Progenitor cell of endocrine pancreas (in vitro differentiated cells): ENCODE results near the gene GGCX. TPM values are rescaled to one million over a fixed set of nuclear protein-coding genes. Genes with fewer than 3 reads are reported as not detected.
"Not testable (repeated sequence)": the region's sequence is repeated elsewhere in the genome, so short reads cannot be mapped to it uniquely, and the experiment has no call there.

Source experiments
- DNase-seq: peaks from one replicate; pipeline ENCODE4 v3.0.0; 2021; ENCODE audit warnings: low spot score; ENCODE audit not compliant: unreplicated experiment
- H3K27ac Mint-ChIP-seq: 2 replicates; pipeline ENCODE4 v1.8.0; 2021; ENCODE audit warnings: mild to moderate bottlenecking, moderate library complexity, mixed read lengths
- H3K27me3 Mint-ChIP-seq: 2 replicates; pipeline ENCODE4 v1.8.0; 2021; ENCODE audit warnings: mixed read lengths
- H3K36me3 Mint-ChIP-seq: 2 replicates; pipeline ENCODE4 v1.8.0; 2022; ENCODE audit warnings: mixed read lengths; ENCODE audit not compliant: insufficient read depth
- H3K4me1 Mint-ChIP-seq: 2 replicates; pipeline ENCODE4 v1.8.0; 2021; ENCODE audit warnings: low read depth, mixed read lengths
- H3K4me3 Mint-ChIP-seq: 2 replicates; pipeline ENCODE4 v1.8.0; 2021; ENCODE audit warnings: low read depth, mild to moderate bottlenecking, moderate library complexity, mixed read lengths
- H3K9me3 Mint-ChIP-seq: 2 replicates; pipeline ENCODE4 v1.8.0; 2021; ENCODE audit warnings: low read depth, mixed read lengths
- total RNA-seq: library from RNA; stranded (reverse); gene quantifications from 2 replicates; pipeline ENCODE4 v1.2.1, GENCODE V29; 2021
- TF ChIP-seq, protein P1 (sequence below): fragments of 200-600 bp; sonication (generic); IDR thresholded peaks from one replicate; pipeline ENCODE4 v1.5.0; 2021; ENCODE audit warnings: antibody characterized with exemption, mild to moderate bottlenecking; ENCODE audit not compliant: unreplicated experiment

Gene GGCX
- total RNA-seq, 1 donor from 2014 or later, result 69.2 TPM

GRCh38 chr2:85545780-85546240 is 15.5 kb downstream of the GGCX start:
- H3K9me3 Mint-ChIP-seq, result no peaks in the 10 kb centered on the region
- H3K27ac Mint-ChIP-seq, result peak overlapping the region; percentile 26
- H3K36me3 Mint-ChIP-seq, result peaks cover 32% of the 10 kb centered on the region
- no peak overlapping the region for H3K4me3 Mint-ChIP-seq
- TF ChIP-seq, protein P1, sequence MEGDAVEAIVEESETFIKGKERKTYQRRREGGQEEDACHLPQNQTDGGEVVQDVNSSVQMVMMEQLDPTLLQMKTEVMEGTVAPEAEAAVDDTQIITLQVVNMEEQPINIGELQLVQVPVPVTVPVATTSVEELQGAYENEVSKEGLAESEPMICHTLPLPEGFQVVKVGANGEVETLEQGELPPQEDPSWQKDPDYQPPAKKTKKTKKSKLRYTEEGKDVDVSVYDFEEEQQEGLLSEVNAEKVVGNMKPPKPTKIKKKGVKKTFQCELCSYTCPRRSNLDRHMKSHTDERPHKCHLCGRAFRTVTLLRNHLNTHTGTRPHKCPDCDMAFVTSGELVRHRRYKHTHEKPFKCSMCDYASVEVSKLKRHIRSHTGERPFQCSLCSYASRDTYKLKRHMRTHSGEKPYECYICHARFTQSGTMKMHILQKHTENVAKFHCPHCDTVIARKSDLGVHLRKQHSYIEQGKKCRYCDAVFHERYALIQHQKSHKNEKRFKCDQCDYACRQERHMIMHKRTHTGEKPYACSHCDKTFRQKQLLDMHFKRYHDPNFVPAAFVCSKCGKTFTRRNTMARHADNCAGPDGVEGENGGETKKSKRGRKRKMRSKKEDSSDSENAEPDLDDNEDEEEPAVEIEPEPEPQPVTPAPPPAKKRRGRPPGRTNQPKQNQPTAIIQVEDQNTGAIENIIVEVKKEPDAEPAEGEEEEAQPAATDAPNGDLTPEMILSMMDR, result no peak
- no peaks in the 10 kb centered on the region for H3K27me3 Mint-ChIP-seq
- no peak for DNase-seq
- H3K4me1 Mint-ChIP-seq, result peaks cover 25% of the 10 kb centered on the region

GRCh38 chr2:85544915-85545779 is 16.1 kb downstream of the GGCX start:
- peaks cover 31% of the 10 kb centered on the region for H3K4me1 Mint-ChIP-seq
- peak overlapping the region; percentile 35 for H3K27ac Mint-ChIP-seq
- peaks cover 33% of the 10 kb centered on the region for H3K36me3 Mint-ChIP-seq
- H3K4me3 Mint-ChIP-seq, H3K9me3 Mint-ChIP-seq, H3K27me3 Mint-ChIP-seq, DNase-seq: not testable (repeated sequence)

DNA sequence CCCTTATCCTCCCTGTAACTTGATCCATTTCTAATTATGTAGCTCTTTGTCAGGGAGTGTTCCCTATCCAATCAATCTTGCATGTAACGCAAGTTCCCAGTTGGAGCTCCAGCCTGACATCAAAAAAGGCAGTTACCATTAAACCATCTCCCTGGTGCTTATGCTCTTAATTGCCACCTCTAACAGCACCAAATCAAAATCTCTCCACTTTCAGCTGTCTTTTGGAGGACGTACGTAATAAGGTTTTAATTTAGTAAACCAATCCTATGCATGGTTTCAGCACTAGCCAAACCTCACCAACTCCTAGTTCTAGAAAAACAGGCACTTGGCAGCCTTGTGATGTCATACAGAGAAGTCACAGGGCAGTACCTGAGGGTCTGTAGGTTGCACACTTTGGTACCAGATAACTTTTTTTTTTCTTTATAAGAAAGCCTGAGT is 17.0 kb downstream of the GGCX start:
- peaks cover 33% of the 10 kb centered on the region for H3K36me3 Mint-ChIP-seq

GRCh38 chr2:85542777-85543176 is 18.5 kb downstream of the GGCX start:
- DNase-seq, result no peak
- Mint-ChIP-seq H3K4me3 (peak overlapping the region; percentile 1), H3K4me1 (peaks cover 31% of the 10 kb centered on the region), H3K36me3 (peaks cover 33% of the 10 kb centered on the region), H3K27me3 (no peaks in the 10 kb centered on the region), H3K27ac (peak overlapping the region; percentile 81), H3K9me3 (no peaks in the 10 kb centered on the region)
- TF ChIP-seq, protein P1, result no peak

More for the DNA sequence above, 17.0 kb downstream of the GGCX start:
- Mint-ChIP-seq H3K4me1 (peaks cover 31% of the 10 kb centered on the region), H3K27ac (peak overlapping the region; percentile 79)
- DNase-seq, H3K4me3 Mint-ChIP-seq, H3K27me3 Mint-ChIP-seq, H3K9me3 Mint-ChIP-seq: not testable (repeated sequence)

DNA sequence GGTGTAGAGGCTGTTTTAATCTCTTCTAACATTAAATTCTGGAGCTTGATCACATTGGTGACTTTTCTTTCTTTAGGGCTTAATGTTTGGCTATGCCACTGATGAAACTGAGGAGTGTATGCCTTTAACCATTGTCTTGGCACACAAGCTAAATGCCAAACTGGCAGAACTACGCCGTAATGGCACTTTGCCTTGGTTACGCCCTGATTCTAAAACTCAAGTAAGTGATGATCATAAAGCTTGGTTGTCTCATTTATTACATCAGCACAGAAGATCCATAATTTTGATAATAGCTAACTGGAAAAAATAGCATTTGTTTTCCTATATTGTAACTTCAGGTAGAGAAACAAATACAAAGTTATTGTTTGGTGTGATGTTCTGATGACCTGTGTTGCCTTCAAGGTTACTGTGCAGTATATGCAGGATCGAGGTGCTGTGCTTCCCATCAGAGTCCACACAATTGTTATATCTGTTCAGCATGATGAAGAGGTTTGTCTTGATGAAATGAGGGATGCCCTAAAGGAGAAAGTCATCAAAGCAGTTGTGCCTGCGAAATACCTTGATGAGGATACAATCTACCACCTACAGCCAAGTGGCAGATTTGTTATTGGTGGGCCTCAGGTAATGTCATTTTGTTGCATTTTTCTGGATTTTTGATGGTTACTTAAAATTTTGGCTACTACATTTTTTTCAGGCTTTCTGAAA is 19.4 kb downstream of the GGCX start:
- Mint-ChIP-seq H3K36me3 (peaks cover 33% of the 10 kb centered on the region), H3K27ac (no peak overlapping the region), H3K4me1 (peaks cover 39% of the 10 kb centered on the region), H3K4me3 (peak overlapping the region; percentile 93), H3K27me3 (no peaks in the 10 kb centered on the region), H3K9me3 (no peaks in the 10 kb centered on the region)
- no peak for DNase-seq
- TF ChIP-seq, protein P1, result no peak

DNA sequence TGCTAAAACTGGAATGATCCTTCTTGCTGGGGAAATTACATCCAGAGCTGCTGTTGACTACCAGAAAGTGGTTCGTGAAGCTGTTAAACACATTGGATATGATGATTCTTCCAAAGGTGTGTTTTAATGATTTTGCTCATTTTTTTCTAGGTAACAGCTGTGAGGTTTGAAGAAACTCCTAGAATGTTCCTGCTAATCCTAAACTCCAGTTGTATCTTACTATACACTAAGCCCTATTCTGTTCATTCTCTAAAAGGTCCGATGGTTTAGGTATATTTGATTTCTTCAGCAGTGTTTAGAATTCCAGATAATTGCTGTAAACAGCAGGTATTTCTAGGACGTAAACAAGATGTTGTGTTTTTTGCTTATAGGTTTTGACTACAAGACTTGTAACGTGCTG is 20.0 kb downstream of the GGCX start:
- H3K27me3 Mint-ChIP-seq, result no peaks in the 10 kb centered on the region
- TF ChIP-seq, protein P1, result no peak
- H3K36me3 Mint-ChIP-seq, result peaks cover 33% of the 10 kb centered on the region
- DNase-seq, result no peak
- H3K9me3 Mint-ChIP-seq, result no peaks in the 10 kb centered on the region
- H3K27ac Mint-ChIP-seq, result no peak overlapping the region
- H3K4me1 Mint-ChIP-seq, result peaks cover 40% of the 10 kb centered on the region
- peak overlapping the region; percentile 93 for H3K4me3 Mint-ChIP-seq
